Uterus (tissue), 4 donors: ENCODE data around the gene ZHX3. TPM values are rescaled to one million over a fixed set of nuclear protein-coding genes. Genes with fewer than 3 reads are reported as not detected.

ENCODE experiments used
- DNase-seq, 2 donors: peaks; one replicate each; pipeline ENCODE4 v3.0.0-alpha.2; 2019 to 2020
- H3K27ac ChIP-seq, 2 donors: fragments of 200-600 bp; sonication (generic); 1 replicate in 1 of 2; 2 replicates in 1 of 2; pipeline ENCODE4 v1.5.1; 2016 to 2018
- H3K27me3 ChIP-seq, 2 donors: fragments of 200-600 bp; sonication (generic); one replicate each; pipeline ENCODE4 v1.5.1; 2018 to 2019; ENCODE audit warnings: control low read depth in 1 of 2
- H3K36me3 ChIP-seq, 2 donors: fragments of 200-600 bp; sonication (generic); one replicate each; pipeline ENCODE4 v1.5.1; 2019; ENCODE audit warnings: control low read depth in 1 of 2
- H3K4me1 ChIP-seq, 2 donors: fragments of 200-600 bp; sonication (generic); one replicate each; pipeline ENCODE4 v1.5.1; 2018 to 2019; ENCODE audit warnings: control low read depth in 1 of 2
- H3K4me3 ChIP-seq, 2 donors: fragments of 200-600 bp; sonication (generic); 1 replicate in 1 of 2; 2 replicates in 1 of 2; pipeline ENCODE4 v1.5.1; 2018 to 2019; ENCODE audit warnings: mild to moderate bottlenecking in 1 of 2
- H3K9me3 ChIP-seq, 2 donors: fragments of 200-600 bp; sonication (generic); one replicate each; pipeline ENCODE4 v1.5.1; 2019; ENCODE audit warnings: control low read depth in 1 of 2
- CTCF ChIP-seq, 4 experiments: fragments of 200-600 bp in 2 of 4; fragments of 450-650 bp in 2 of 4; sonication (generic) in 2 of 4; IDR thresholded peaks; one replicate each; pipeline ENCODE4 v1.5.1; 2016 to 2019; ENCODE audit warnings: antibody characterized with exemption in 4 of 4, mild to moderate bottlenecking in 2 of 4, moderate library complexity in 1 of 4
- POLR2A ChIP-seq, 2 donors: fragments of 450-650 bp; IDR thresholded peaks; one replicate each; pipeline ENCODE4 v1.6.1; 2016; ENCODE audit warnings: antibody characterized with exemption in 2 of 2, mild to moderate bottlenecking in 1 of 2, moderate library complexity in 1 of 2
- intact Hi-C: fragments of 100-400 bp; cut with DNase I; formaldehyde crosslinking; loops from one replicate; pipeline ENCODE4 v1.15.1; 2023; ENCODE audit warnings: low total_unique reads
- total RNA-seq, 4 donors: library from RNA; depleted of rRNA in 3 of 4; stranded (reverse); fragments of >200 nt in 3 of 4; gene quantifications; one replicate each; pipeline versions ENCODE4 v1.1.0 to v1.2.4, GENCODE V29; 2014 to 2023
- donor health status: DM: yes; HTN: yes; CAD: no.

The ZHX3 gene
- total RNA-seq, 4 donors from 2014 or later: 18.7 to 85.2 (median 25.0) TPM

GRCh38 chr20:41339957-41340326, 22.4 kb upstream of the ZHX3 start:
- H3K4me3 ChIP-seq: peak overlapping the region; percentile 33 to 40
- H3K27ac ChIP-seq: peak overlapping the region; percentile 81 to 86

GRCh38 chr20:41336711-41337492, 19.4 kb upstream of the ZHX3 start:
- no peaks in the 10 kb centered on the region for H3K36me3 ChIP-seq
- no peak for DNase-seq
- intact Hi-C loops: loop anchor here (10.0 kb wide), 1 partner anchor 102 kb away; no protein-coding TSS in a partner anchor
- H3K4me3 ChIP-seq: no peak overlapping the region
- TF ChIP-seq POLR2A (IDR thresholded peaks at IDR 0.05) (no peak), CTCF (IDR thresholded peaks at IDR 0.05) (no peak)
- no peak overlapping the region for H3K27ac ChIP-seq
- H3K9me3 ChIP-seq: no peaks in the 10 kb centered on the region
- H3K4me1 ChIP-seq: no peaks in the 10 kb centered on the region
- no peaks in the 10 kb centered on the region for H3K27me3 ChIP-seq

More at GRCh38 chr20:41339957-41340326, 22.4 kb upstream of the ZHX3 start:
- intact Hi-C loops: loop anchor here (2.0 to 10.0 kb wide), 3 partner anchors 75 to 167 kb away; no protein-coding TSS in a partner anchor
- no peaks in the 10 kb centered on the region for H3K36me3 ChIP-seq
- DNase-seq: peak; percentile 84 to 88
- H3K4me1 ChIP-seq: no peaks in the 10 kb centered on the region
- H3K27me3 ChIP-seq: no peaks in the 10 kb centered on the region
- peak in 1 of 2 donors; percentile 26 for TF ChIP-seq POLR2A (IDR thresholded peaks at IDR 0.05)
- TF ChIP-seq CTCF (IDR thresholded peaks at IDR 0.05): peak; percentile 97 to 99 (median 98)
- H3K9me3 ChIP-seq: no peaks in the 10 kb centered on the region

- no peak overlapping the region for H3K4me3 ChIP-seq
- no peak for DNase-seq
- no peaks in the 10 kb centered on the region for H3K27me3 ChIP-seq
- H3K9me3 ChIP-seq: no peaks in the 10 kb centered on the region
- no peaks in the 10 kb centered on the region for H3K36me3 ChIP-seq
- H3K27ac ChIP-seq: peak overlapping the region in 1 of 2 donors; percentile 63
- intact Hi-C loops: loop anchor here (10.0 kb wide), 1 partner anchor 101 kb away; no protein-coding TSS in a partner anchor
- TF ChIP-seq POLR2A (IDR thresholded peaks at IDR 0.05) (no peak), CTCF (IDR thresholded peaks at IDR 0.05) (no peak)
- no peaks in the 10 kb centered on the region for H3K4me1 ChIP-seq
Measured at GRCh38 chr20:41335591-41335990, 18.1 kb upstream of the ZHX3 start.

- intact Hi-C loops: loop anchor here (10.0 kb wide), 1 partner anchor 100 kb away; no protein-coding TSS in a partner anchor
Measured at GRCh38 chr20:41334443-41335421, 17.2 kb upstream of the ZHX3 start.

More at GRCh38 chr20:41334443-41335421, 17.2 kb upstream of the ZHX3 start:
- Histone ChIP-seq H3K27me3 (no peaks in the 10 kb centered on the region), H3K36me3 (no peaks in the 10 kb centered on the region), H3K27ac (peak overlapping the region; percentile 45 to 63), H3K4me1 (no peaks in the 10 kb centered on the region), H3K9me3 (no peaks in the 10 kb centered on the region), H3K4me3 (no peak overlapping the region)
- TF ChIP-seq POLR2A (IDR thresholded peaks at IDR 0.05) (no peak), CTCF (IDR thresholded peaks at IDR 0.05) (no peak)
- no peak for DNase-seq
